HFF-Myc (cell line): ENCODE data around the gene MCM8.

Source experiments
- DNase-seq: peaks from one replicate; pipeline ENCODE4 v3.0.0-alpha.2; 2011; ENCODE audit warnings: low read depth; ENCODE audit errors: extremely low read depth
- H3K4me3 ChIP-seq: replicated peaks from 2 replicates; pipeline ENCODE4 v1.5.1; 2011; ENCODE audit warnings: low read depth, mild to moderate bottlenecking, control low read depth, low read length
- TF ChIP-seq, protein P1 (sequence below): IDR thresholded peaks from 2 replicates; pipeline ENCODE4 v1.5.1; 2012; ENCODE audit warnings: mild to moderate bottlenecking, low read depth, low read length, control low read depth; ENCODE audit errors: missing control alignments

Gene MCM8

GRCh38 chr20:5938456-5939029 lies 11.9 kb upstream of the MCM8 start:
- no peak for DNase-seq
- no peak overlapping the region for H3K4me3 ChIP-seq
- TF ChIP-seq, protein P1, sequence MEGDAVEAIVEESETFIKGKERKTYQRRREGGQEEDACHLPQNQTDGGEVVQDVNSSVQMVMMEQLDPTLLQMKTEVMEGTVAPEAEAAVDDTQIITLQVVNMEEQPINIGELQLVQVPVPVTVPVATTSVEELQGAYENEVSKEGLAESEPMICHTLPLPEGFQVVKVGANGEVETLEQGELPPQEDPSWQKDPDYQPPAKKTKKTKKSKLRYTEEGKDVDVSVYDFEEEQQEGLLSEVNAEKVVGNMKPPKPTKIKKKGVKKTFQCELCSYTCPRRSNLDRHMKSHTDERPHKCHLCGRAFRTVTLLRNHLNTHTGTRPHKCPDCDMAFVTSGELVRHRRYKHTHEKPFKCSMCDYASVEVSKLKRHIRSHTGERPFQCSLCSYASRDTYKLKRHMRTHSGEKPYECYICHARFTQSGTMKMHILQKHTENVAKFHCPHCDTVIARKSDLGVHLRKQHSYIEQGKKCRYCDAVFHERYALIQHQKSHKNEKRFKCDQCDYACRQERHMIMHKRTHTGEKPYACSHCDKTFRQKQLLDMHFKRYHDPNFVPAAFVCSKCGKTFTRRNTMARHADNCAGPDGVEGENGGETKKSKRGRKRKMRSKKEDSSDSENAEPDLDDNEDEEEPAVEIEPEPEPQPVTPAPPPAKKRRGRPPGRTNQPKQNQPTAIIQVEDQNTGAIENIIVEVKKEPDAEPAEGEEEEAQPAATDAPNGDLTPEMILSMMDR: no peak

DNA sequence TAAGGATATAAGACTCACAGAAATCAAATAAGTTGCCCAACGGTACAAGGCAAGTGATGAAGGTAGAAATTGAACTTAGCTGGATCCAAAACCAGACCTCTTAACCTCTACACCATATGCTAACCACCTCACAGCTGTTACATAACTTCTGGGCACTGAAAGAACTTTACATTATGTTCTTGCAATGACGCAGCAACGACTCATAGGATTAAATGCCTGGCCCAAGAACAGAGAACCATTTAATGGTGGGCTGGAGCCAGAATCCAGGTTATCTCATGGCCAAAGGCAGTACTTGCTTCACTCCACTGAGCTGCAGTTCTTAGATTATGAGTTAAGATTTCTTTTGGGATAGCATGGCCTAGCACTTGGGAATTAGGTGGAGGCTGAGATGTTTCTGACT lies 4.5 kb upstream of the MCM8 start:
- peak; percentile 53 for DNase-seq
- H3K4me3 ChIP-seq: no peak overlapping the region
- TF ChIP-seq, protein P1: no peak

- no peak for DNase-seq
- TF ChIP-seq, protein P1: no peak
- no peak overlapping the region for H3K4me3 ChIP-seq
Measured at GRCh38 chr20:5947276-5947675, 3.2 kb upstream of the MCM8 start.

DNA sequence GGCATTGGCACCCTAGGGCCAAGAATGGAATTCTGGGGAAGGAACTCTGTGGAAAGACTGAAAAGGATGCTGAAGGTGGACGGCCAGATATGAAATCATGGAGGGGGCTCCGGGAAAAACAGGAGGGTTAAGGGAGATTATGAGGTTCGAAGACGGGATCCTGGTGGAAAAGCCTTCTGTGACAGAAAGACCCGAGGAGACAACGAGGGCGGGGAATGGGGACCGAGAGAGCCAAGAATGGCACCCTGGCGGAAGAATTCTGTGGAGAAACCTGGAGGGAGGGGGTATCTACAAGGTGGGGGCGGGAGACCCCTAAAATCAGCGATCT lies 545 bp upstream of the MCM8 start:
- DNase-seq: no peak
- TF ChIP-seq, protein P1: no peak
- peak overlapping the region; percentile 89 for H3K4me3 ChIP-seq

DNA sequence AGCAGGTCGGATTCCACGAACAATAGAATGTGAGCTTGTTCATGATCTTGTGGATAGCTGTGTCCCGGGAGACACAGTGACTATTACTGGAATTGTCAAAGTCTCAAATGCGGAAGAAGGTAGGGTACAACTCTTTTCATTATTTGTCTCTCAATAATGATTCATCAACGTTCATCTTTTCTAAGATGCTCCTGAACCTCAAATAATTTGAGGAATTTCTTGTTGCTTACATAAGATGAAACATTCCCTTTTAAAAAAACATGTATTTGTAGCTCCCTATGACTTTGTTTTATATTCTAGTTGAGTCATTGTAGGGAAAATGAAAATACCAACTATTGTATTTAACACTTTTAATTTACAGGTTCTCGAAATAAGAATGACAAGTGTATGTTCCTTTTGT lies 17.0 kb downstream of the MCM8 start:
- no peak overlapping the region for H3K4me3 ChIP-seq
- DNase-seq: no peak
- TF ChIP-seq, protein P1: no peak

DNA sequence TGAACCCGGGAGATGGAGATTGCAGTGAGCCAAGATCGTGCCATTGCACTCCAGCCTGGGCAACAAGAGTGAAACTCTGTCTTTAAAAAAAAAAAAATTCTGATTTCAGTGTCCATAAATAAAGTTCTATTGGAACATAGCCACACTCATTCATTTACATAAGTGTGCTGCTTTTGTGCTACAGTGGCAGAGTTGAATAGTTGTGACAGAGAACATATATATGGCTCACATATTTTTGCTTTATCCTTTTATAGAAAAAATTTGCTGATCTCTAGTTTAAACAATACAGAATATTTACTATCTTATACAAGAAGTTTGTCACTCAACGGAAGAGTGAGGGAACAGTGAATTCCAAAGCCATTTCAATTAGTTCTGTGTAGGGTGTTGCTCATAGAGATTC lies 18.0 kb downstream of the MCM8 start:
- TF ChIP-seq, protein P1: no peak
- no peak for DNase-seq
- H3K4me3 ChIP-seq: no peak overlapping the region

DNA sequence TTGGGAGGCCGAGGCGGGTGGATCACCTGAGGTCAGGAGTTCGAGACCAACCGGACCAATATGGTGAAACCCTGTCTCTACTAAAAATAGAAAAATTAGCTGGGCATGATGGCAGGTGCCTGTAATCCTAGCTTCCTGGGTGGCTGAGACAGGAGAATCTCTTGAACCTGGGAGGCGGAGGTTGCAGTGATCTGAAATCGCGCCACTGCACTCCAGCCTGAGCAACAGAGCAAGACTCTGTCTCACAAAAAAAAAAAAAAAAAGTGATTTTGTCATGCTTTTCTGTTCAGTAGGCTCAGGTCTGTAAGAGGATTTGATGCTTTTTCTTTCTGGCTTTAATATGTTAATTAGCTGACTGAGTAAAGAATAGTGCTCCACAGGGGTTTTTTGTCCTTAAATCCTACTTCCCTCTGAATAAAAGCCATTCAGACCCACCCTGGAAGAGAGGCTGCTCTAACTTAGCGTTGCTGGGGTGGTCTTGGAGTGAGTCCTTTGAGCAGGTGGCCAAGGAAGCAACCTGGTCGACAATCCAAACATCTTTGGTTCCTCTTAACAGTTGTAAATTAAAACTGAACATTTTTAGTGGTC lies 19.0 kb downstream of the MCM8 start:
- TF ChIP-seq, protein P1: no peak
- DNase-seq: no peak

More for the DNA sequence above, 19.0 kb downstream of the MCM8 start:
- no peak overlapping the region for H3K4me3 ChIP-seq
